ENCODE results near the gene TTC7B. TPM values are rescaled to one million over a fixed set of nuclear protein-coding genes. Genes with fewer than 3 reads are reported as not detected.

TTC7B gene
- total and polyA plus RNA-seq, 2 experiments from 2014 or later = 68.1 to 75.8 TPM

GRCh38 chr14:90597961-90598360 lies 218.3 kb downstream of the TTC7B start:
- TF ChIP-seq CTCF (IDR thresholded peaks at IDR 0.05; ENCODE audit: low read depth, low read length) = no peak

GRCh38 chr14:90596733-90597132 lies 219.5 kb downstream of the TTC7B start:
- no peak for TF ChIP-seq CTCF (IDR thresholded peaks at IDR 0.05; ENCODE audit: low read depth, low read length)
- Histone ChIP-seq H3K4me1 (ENCODE audit: low read depth) (no peaks in the 10 kb centered on the region), H3K9me3 (ENCODE audit: low read depth) (no peaks in the 10 kb centered on the region), H3K36me3 (no peaks in the 10 kb centered on the region), H3K27me3 (no peaks in the 10 kb centered on the region), H3K4me3 (no peak overlapping the region), H3K27ac (no peak overlapping the region)
- no peak for DNase-seq (ENCODE audit: low read depth in 1 of 2, low spot score in 1 of 2)

More at GRCh38 chr14:90597961-90598360, 218.3 kb downstream of the TTC7B start:
- Histone ChIP-seq H3K27ac (no peak overlapping the region), H3K27me3 (no peaks in the 10 kb centered on the region), H3K9me3 (ENCODE audit: low read depth) (no peaks in the 10 kb centered on the region), H3K4me3 (no peak overlapping the region), H3K4me1 (ENCODE audit: low read depth) (no peaks in the 10 kb centered on the region), H3K36me3 (no peaks in the 10 kb centered on the region)
- DNase-seq (ENCODE audit: low read depth in 1 of 2, low spot score in 1 of 2) = no peak

DNA sequence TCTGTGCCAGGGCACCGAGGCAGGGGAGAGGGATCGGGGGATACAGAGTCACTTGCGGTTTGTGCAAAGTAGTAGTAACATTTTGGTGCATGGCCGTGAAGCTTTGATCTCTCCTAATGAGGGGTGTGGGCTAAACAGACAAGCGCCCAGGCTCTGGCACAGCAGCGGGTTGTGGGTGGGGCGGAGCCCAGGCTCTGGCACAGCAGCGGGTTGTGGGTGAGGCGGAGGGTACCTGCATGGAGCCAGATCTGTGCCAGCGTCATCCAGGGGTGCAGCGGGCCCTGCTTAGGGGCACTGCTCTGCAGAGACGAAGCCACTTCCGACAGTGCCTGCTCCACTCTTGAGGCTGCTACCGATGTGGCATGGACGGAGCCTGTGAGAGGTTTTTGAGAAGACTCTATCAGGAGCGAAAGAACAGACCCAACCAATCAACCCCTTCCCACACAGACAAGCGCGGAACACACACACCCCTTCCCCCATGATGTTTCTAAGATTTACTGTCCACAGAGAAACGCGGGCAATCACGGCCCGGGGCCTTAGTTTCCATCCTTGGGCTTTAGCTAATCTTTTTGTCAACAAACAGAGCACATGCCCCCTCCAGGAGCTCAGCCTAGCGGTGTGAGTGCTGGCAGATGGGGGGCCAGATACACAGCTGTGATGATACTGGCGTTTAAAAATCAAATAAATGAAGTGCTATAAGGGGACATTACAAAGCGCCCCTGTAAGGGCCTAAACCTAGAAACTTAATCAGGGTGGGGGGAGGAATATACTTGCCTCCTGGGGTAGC lies 222.8 kb downstream of the TTC7B start:
- no peak overlapping the region for H3K4me3 ChIP-seq
- no peak overlapping the region for H3K27ac ChIP-seq
- H3K9me3 ChIP-seq (ENCODE audit: low read depth) = no peaks in the 10 kb centered on the region
- H3K36me3 ChIP-seq = no peaks in the 10 kb centered on the region
- no peaks in the 10 kb centered on the region for H3K27me3 ChIP-seq
- no peak for TF ChIP-seq CTCF (IDR thresholded peaks at IDR 0.05; ENCODE audit: low read depth, low read length)
- H3K4me1 ChIP-seq (ENCODE audit: low read depth) = no peaks in the 10 kb centered on the region
- DNase-seq (ENCODE audit: low read depth in 1 of 2, low spot score in 1 of 2) = no peak

- DNase-seq (ENCODE audit: low read depth in 1 of 2, low spot score in 1 of 2) = no peak
- no peaks in the 10 kb centered on the region for H3K36me3 ChIP-seq
- no peak overlapping the region for H3K27ac ChIP-seq
- no peaks in the 10 kb centered on the region for H3K9me3 ChIP-seq (ENCODE audit: low read depth)
- H3K4me1 ChIP-seq (ENCODE audit: low read depth) = no peaks in the 10 kb centered on the region
- H3K4me3 ChIP-seq = no peak overlapping the region
- H3K27me3 ChIP-seq = no peaks in the 10 kb centered on the region
- no peak for TF ChIP-seq CTCF (IDR thresholded peaks at IDR 0.05; ENCODE audit: low read depth, low read length)
Measured at GRCh38 chr14:90592655-90593054, 223.6 kb downstream of the TTC7B start.

DNA sequence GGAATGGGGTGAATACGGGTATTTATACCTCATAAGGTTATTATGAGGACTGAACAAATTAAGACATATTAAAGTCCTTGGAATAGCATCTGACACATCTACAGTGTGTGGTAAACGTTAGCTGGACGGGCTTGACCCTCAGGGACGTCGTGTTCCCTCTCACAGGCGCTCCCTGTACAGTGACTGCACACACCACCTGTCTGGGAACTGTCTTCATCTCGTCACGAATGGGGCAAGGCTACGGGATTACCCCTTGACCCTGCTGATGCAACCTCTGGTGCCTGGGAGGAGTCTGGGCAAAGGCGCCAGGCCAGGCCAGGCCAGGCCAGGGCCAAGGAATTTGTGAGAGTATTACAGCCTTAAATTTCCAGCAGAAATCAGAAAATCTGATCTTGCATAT lies 228.3 kb downstream of the TTC7B start:
- Histone ChIP-seq H3K4me3 (no peak overlapping the region), H3K27me3 (no peaks in the 10 kb centered on the region), H3K9me3 (ENCODE audit: low read depth) (no peaks in the 10 kb centered on the region), H3K27ac (no peak overlapping the region), H3K4me1 (ENCODE audit: low read depth) (peaks cover 3% of the 10 kb centered on the region), H3K36me3 (no peaks in the 10 kb centered on the region)
- DNase-seq (ENCODE audit: low read depth in 1 of 2, low spot score in 1 of 2) = no peak
- TF ChIP-seq CTCF (IDR thresholded peaks at IDR 0.05; ENCODE audit: low read depth, low read length) = no peak

Measured in cardiac muscle cell (in vitro differentiated cells and primary cell).